HCT116 (cell line): ENCODE measurements around the gene RAB26. TPM values are rescaled to one million over a fixed set of nuclear protein-coding genes. Genes with fewer than 3 reads are reported as not detected.
"Not testable (repeated sequence)": the region's sequence is repeated elsewhere in the genome, so short reads cannot be mapped to it uniquely, and the experiment has no call there.

Experiments
- ATAC-seq: fragments of 200-7000 bp; cut with Tn5 transposase; 2 replicates; pipeline ENCODE4 v1.9.1; 2020; ENCODE audit warnings: mild to moderate bottlenecking, moderate library complexity
- BruUV-seq: library from RNA; stranded (reverse); fragments of 400-500 nt; replicated peaks from 2 replicates; lab custom pipeline; 2021; lab: Mats Ljungman, UMichigan
- CTCF ChIA-PET: fragments of 300-600 bp; sonication (Branson Sonifier 250); formaldehyde crosslinking; loops from one replicate; lab custom pipeline; 2021; ENCODE audit warnings: antibody characterized with exemption; lab: Charles Lee
- POLR2A ChIA-PET: fragments of 300-600, 350-600 bp; sonication (Branson Sonifier 250); formaldehyde crosslinking; loops from one replicate; lab custom pipeline; 2021; ENCODE audit warnings: antibody characterized with exemption; lab: Charles Lee
- RAD21 ChIA-PET, 2 experiments: fragments of 300-600 bp; sonication (Branson Sonifier 250); formaldehyde crosslinking; loops; one replicate each; lab custom pipeline; 2023; ENCODE audit warnings: low total read pairs in 2 of 2; ENCODE audit not compliant: uncharacterized antibody in 2 of 2, unreplicated experiment in 2 of 2, low non-redundant PET in 1 of 2; lab: Charles Lee
- DNase-seq: peaks from one replicate; pipeline ENCODE4 v3.0.0-alpha.2; 2010; ENCODE audit warnings: low read depth, low spot score
- H2AFZ ChIP-seq: fragments of 200-600 bp; shearing (Covaris generic), sonication (generic); 2 replicates; pipeline ENCODE4 v1.6.1; 2017; ENCODE audit warnings: low read depth, mixed run types, mixed read lengths, antibody characterized with exemption, low read length; ENCODE audit not compliant: poor library complexity, severe bottlenecking
- H3K27ac ChIP-seq: 2 replicates; pipeline ENCODE4 v1.5.1; 2012; ENCODE audit warnings: low read depth, low read length
- H3K27me3 ChIP-seq: fragments of 200-600 bp; sonication (generic); 2 replicates; pipeline ENCODE4 v1.6.1; 2016; ENCODE audit warnings: mixed run types, low read length, mixed read lengths; ENCODE audit not compliant: insufficient read depth
- H3K36me3 ChIP-seq, 2 experiments: fragments of 200-500 bp in 1 of 2; fragments of 200-600 bp in 1 of 2; sonication (Bioruptor generic) in 1 of 2; sonication (generic) in 1 of 2; 2 replicates each; pipeline versions ENCODE4 v1.5.1 to v1.6.1; 2014 to 2016; ENCODE audit warnings: low read length in 2 of 2, inconsistent platforms in 1 of 2, mixed read lengths in 1 of 2, mixed run types in 1 of 2; ENCODE audit not compliant: insufficient read depth in 2 of 2, control insufficient read depth in 1 of 2
- H3K4me1 ChIP-seq, 2 experiments: fragments of 200-600 bp in 1 of 2; sonication (generic) in 1 of 2; 2 replicates each; pipeline versions ENCODE4 v1.5.1 to v1.6.1; 2012 to 2017; ENCODE audit warnings: low read length in 2 of 2, inconsistent platforms in 1 of 2, mild to moderate bottlenecking in 1 of 2, mixed read lengths in 1 of 2, mixed run types in 1 of 2, moderate library complexity in 1 of 2; ENCODE audit not compliant: insufficient read depth in 2 of 2, control insufficient read depth in 1 of 2
- H3K4me2 ChIP-seq: fragments of 200-600 bp; sonication (generic); 2 replicates; pipeline ENCODE4 v1.6.1; 2017; ENCODE audit warnings: mixed run types, low read length, mixed read lengths
- H3K4me3 ChIP-seq, 2 experiments: fragments of 200-600 bp in 1 of 2; sonication (generic) in 1 of 2; replicated peaks in 1 of 2; 2 replicates each; pipeline ENCODE4 v1.5.1; 2011 to 2016; ENCODE audit warnings: low read length in 2 of 2, control low read depth in 1 of 2, low read depth in 1 of 2, mild to moderate bottlenecking in 1 of 2, mixed read lengths in 1 of 2, mixed run types in 1 of 2
- H3K79me2 ChIP-seq: fragments of 200-600 bp; sonication (generic); 2 replicates; pipeline ENCODE4 v1.6.1; 2017; ENCODE audit warnings: mild to moderate bottlenecking, mixed run types, low read length, moderate library complexity, mixed read lengths; ENCODE audit not compliant: insufficient read depth
- H3K9ac ChIP-seq: fragments of 200-600 bp; sonication (generic); 2 replicates; pipeline ENCODE4 v1.6.1; 2016; ENCODE audit warnings: low read length, mixed read lengths
- H3K9me2 ChIP-seq: fragments of 200-600 bp; sonication (generic), shearing (Covaris generic); 2 replicates; pipeline ENCODE4 v1.6.1; 2017; ENCODE audit warnings: mixed run types, mild to moderate bottlenecking, moderate library complexity; ENCODE audit not compliant: insufficient read depth
- H3K9me3 ChIP-seq, 2 experiments: fragments of 200-500 bp in 1 of 2; fragments of 200-600 bp in 1 of 2; sonication (Bioruptor generic) in 1 of 2; sonication (generic) in 1 of 2; 2 replicates each; pipeline ENCODE4 v1.6.1; 2014 to 2017; ENCODE audit warnings: low read length in 2 of 2, mixed read lengths in 2 of 2, inconsistent platforms in 1 of 2, low read depth in 1 of 2, mild to moderate bottlenecking in 1 of 2, mixed run types in 1 of 2, moderate library complexity in 1 of 2; ENCODE audit not compliant: control insufficient read depth in 1 of 2, insufficient read depth in 1 of 2
- H4K20me1 ChIP-seq: fragments of 200-600 bp; sonication (generic), shearing (Covaris generic); 2 replicates; pipeline ENCODE4 v1.6.1; 2017; ENCODE audit warnings: mixed run types, mild to moderate bottlenecking, moderate library complexity; ENCODE audit not compliant: insufficient read depth
- intact Hi-C: fragments of 100-400 bp; cut with micrococcal nuclease; formaldehyde crosslinking; loops from 2 replicates; pipeline ENCODE4 v1.10.0; 2022
- total RNA-seq: library from RNA; stranded (reverse); gene quantifications from one replicate; pipeline ENCODE4 v1.2.1, GENCODE V29; 2021; ENCODE audit not compliant: unreplicated experiment

The RAB26 gene
- total RNA-seq, 1 experiment from 2014 or later = 44.9 TPM

GRCh38 chr16:2105769-2106168 lies 42.7 kb upstream of the RAB26 start:
- H3K27me3 ChIP-seq, CTCF ChIA-PET, H3K36me3 ChIP-seq, H2AFZ ChIP-seq, DNase-seq, H3K9me3 ChIP-seq, H3K9ac ChIP-seq, RAD21 ChIA-PET, H3K4me1 ChIP-seq, H3K9me2 ChIP-seq, BruUV-seq, ATAC-seq, H3K4me3 ChIP-seq, POLR2A ChIA-PET, H3K4me2 ChIP-seq, intact Hi-C loops, H3K27ac ChIP-seq, H3K79me2 ChIP-seq, H4K20me1 ChIP-seq: not testable (repeated sequence)

GRCh38 chr16:2106211-2106610 lies 42.2 kb upstream of the RAB26 start:
- H3K4me2 ChIP-seq, H2AFZ ChIP-seq, DNase-seq: not testable (repeated sequence)

GRCh38 chr16:2107121-2107790 lies 41.2 kb upstream of the RAB26 start:
- H4K20me1 ChIP-seq, H3K9me3 ChIP-seq, H3K27ac ChIP-seq, H3K4me1 ChIP-seq, POLR2A ChIA-PET, CTCF ChIA-PET, H3K79me2 ChIP-seq, DNase-seq, H3K9me2 ChIP-seq, RAD21 ChIA-PET, H2AFZ ChIP-seq, H3K4me3 ChIP-seq, intact Hi-C loops, BruUV-seq, H3K4me2 ChIP-seq, H3K27me3 ChIP-seq, H3K9ac ChIP-seq, H3K36me3 ChIP-seq: not testable (repeated sequence)
- ATAC-seq = 0 out of 2 replicates have a peak, but pooled peaks have one; percentile 16

More at GRCh38 chr16:2106211-2106610, 42.2 kb upstream of the RAB26 start:
- H3K79me2 ChIP-seq, H3K36me3 ChIP-seq, ATAC-seq, CTCF ChIA-PET, H3K27ac ChIP-seq, H3K9me3 ChIP-seq, H3K9me2 ChIP-seq, RAD21 ChIA-PET, POLR2A ChIA-PET, H4K20me1 ChIP-seq, H3K9ac ChIP-seq, intact Hi-C loops, BruUV-seq, H3K27me3 ChIP-seq, H3K4me3 ChIP-seq, H3K4me1 ChIP-seq: not testable (repeated sequence)

GRCh38 chr16:2107791-2108125 lies 40.7 kb upstream of the RAB26 start:
- H3K4me2 ChIP-seq, H3K79me2 ChIP-seq, intact Hi-C loops, POLR2A ChIA-PET, BruUV-seq, H3K27ac ChIP-seq, H3K36me3 ChIP-seq, H3K27me3 ChIP-seq, H3K4me3 ChIP-seq, H3K9me3 ChIP-seq, H2AFZ ChIP-seq, H3K9me2 ChIP-seq, CTCF ChIA-PET, RAD21 ChIA-PET, DNase-seq, H4K20me1 ChIP-seq, H3K9ac ChIP-seq, H3K4me1 ChIP-seq: not testable (repeated sequence)
- 0 out of 2 replicates have a peak, but pooled peaks have one; percentile 9 for ATAC-seq
